ENCODE data around the gene RPTN. TPM values are rescaled to one million over a fixed set of nuclear protein-coding genes. Genes with fewer than 3 reads are reported as not detected.
"Not testable (repeated sequence)": the region's sequence is repeated elsewhere in the genome, so short reads cannot be mapped to it uniquely, and the experiment has no call there.

The RPTN gene
- polyA plus RNA-seq, 12 donors = not detected

DNA sequence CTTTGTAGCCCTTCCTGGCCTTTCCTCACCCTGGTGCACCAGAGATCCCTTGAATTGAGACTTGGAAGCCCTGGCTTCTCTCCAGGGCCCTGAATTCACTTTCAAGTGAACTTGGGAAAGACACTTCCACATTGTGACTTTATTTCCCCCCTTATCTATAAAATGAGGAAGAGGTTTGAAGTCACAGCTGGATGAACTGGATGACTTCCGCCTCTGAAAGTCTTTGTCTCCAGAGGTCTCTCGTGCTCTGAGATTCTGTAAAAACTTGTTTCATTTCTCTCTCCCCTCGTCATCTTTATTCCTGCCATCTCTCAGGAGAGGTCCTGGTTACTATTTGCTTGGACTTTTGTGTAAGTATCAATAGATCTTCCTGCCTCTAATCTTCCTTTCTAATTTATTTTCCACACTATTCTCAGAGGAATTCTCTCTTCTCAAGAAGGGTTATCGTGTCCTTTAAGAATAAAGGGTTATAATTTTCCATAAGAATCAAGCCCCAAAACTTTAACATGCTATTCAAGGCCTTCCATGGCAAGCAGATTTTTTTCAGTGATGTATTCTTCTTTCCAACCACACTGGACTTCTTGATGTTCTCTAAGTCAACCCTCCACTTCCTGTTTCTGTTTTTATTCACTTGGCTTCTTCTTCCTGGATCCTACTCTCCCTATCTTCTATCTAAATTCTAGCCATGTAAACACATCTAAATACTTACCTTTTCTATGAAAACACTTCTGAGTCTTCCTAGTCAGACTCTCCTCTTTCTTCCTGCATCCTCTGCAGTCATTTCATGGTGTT lies 6.5 kb upstream of the RPTN start:
- no peak for DNase-seq

DNA sequence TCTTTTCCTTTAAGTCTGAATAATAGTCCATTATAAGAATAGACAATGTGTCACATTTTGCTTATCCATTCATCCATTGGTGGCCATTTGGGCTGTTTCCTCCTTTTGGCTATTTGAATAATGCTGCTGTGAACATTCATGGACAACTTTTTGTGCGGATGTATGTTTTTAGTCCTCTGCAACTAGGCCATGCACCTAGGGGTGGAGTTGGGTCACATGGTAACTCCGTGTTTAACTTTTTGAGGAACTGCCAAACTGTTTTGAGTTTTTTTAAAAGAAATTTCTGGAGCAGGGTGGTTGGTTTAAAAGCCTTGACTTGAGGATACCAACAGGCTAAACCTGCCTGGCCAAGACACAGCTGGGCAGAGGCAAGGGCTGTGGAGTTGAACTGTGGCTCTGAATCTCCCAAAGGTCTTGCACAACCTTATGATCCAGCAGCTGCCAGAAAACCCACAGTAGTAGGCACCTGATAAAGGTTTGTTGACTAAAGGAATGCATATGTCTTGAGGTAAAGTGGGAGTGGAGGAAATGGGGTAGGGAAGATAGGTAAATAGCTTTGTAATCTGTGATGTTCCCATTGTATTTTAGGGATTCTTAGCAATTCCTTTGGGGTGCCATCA lies 5.6 kb upstream of the RPTN start:
- no peak for DNase-seq

GRCh38 chr1:152162792-152163463 lies 3.9 kb upstream of the RPTN start:
- no peak for DNase-seq

- no peak for DNase-seq
Measured at GRCh38 chr1:152160576-152160975, 1.5 kb upstream of the RPTN start.

DNA sequence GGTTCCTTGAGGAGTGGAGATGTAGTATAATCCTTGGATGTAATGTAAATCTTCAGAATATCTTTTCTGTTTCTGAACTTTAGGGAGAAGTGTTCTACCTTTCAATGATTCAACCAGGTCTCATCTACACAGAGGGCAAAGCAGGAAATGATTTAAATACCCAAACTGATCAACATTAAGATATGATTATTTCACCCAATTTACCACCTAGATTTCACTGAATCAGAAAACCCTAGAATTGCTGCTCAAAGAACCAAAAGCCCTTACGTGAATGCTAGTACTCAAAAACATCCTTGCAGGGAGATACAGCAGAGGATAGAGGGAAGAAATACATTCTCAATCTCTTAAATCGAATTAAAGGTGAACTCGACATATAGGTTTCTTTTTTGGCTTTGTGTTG lies 5.0 kb downstream of the RPTN start:
- DNase-seq = no peak

GRCh38 chr1:152151646-152152045 lies 7.4 kb downstream of the RPTN start:
- no peak for DNase-seq

- DNase-seq = no peak
Measured at GRCh38 chr1:152148981-152149380, 10.0 kb downstream of the RPTN start.

DNA sequence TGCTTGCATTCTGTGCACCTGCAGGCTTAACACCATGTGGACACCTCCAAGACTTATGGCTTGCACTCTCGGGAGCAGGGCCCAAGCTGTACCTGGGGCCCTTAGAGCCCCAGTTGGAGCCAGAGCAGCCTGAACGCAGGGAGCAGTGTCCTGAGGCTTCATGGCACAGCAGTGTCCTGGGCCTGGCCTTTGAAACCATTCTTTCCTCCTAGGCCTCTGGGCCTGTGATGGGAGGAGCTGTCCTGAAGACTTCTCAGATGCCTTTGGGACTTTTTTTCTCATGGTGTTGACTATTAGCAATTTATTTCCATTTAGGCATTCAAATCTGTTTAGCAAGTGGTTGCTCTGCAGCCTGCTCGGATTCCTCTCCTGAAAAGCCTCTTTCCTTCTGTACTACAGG lies 11.0 kb downstream of the RPTN start:
- no peak for DNase-seq

- DNase-seq = no peak
Measured at GRCh38 chr1:152145769-152146168, 13.3 kb downstream of the RPTN start.

- not testable (repeated sequence) for DNase-seq
Measured at GRCh38 chr1:152144674-152145183, 14.3 kb downstream of the RPTN start.

GRCh38 chr1:152143150-152143887 lies 15.7 kb downstream of the RPTN start:
- DNase-seq = no peak

DNA sequence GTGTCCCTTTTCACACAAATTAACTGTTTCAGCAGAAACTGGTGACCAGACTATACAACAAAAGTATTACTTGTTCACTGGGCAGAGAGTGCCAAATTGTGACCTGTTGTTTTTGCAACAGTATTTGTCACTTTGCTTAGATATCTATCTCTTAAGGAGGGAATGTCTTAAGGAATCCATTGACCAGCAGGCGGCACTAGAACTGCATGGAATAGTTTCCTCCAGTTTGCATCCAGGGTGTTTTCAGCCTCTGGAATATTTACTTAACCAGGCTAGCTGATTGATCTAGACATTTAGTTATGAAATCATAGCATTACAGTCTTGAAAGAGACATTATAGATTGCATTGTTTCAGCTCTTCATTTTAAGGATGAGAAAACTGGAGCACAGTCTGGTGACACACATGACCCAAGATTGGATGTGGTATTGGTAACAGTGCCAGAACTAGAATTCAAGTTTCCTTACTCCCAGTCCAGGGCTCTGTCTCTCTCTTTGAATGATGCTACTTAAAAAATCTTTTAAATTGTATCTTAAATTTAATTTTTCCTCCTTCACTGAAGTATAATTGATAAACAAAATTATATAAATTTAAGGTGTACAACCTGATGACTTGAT lies 16.9 kb downstream of the RPTN start:
- DNase-seq = peak; percentile 20

GRCh38 chr1:152137215-152137614 lies 21.8 kb downstream of the RPTN start:
- no peak for DNase-seq

DNA sequence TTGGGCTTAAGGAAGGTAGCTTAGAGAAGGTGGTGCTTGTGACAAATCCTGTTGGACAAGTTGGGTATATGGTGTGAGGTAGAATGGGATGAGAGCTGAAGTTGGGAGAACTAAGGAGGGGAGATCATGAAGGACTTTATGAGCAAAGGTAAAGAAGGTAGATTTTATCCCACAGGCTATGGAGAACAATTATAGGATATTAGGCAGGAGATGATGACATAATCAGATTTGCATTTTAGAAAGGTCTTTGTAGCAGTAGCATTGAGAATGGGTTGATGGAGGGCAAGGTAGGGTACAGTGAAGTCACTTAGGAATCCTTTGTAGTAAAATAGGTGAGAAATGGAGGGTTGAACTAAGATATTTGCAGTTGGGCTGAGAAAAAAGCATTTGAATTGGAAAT lies 28.8 kb downstream of the RPTN start:
- no peak for DNase-seq

GRCh38 chr1:152127673-152128072 lies 31.4 kb downstream of the RPTN start:
- DNase-seq = no peak

DNA sequence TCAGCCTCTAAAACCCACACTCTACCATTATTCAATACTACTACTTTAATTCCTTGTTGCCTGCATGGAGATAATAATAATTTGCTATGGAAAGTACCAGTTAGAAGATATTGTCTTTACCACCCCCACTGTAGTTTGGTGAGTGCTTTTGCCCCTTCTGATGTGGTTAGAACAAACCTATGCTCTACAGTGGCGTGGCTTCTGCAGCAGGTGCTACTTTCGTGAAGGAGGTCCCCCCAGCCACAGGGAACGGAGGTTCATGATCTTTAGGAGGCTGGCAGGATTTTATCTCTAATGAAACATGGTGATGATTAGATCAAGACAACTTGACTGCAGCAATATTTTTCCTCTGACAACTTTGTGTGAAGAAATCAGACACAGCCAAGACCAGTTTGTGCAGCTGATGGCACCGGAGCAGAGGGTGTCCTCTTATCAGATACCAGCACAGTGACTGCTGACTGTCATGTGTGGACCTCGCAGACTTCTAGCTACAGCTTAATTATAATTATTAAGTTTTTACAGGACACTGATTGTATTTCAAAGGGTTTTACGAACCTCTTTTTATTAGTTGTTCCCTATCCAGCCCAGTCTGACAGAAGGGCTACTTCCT lies 33.1 kb downstream of the RPTN start:
- no peak for DNase-seq

DNA sequence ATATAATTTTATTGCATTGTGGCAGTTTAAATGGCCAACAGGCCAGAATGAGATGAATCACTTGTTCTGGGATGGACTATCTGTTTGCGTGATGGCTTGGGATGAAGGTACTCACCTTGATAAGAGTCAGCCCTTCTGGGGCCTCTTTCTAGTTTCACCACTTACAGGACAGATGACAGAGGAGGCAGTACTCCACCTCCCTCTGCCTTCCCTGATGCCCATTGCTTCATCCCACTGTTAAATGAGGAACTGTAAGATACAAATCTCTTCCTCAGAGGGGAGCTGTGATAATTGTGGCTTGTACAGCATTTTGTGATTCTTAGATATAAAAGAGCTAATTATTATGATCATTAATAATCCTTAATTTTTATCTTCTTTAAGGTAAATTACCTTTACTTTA lies 40.1 kb downstream of the RPTN start:
- DNase-seq = no peak

GRCh38 chr1:152115344-152115743 lies 43.7 kb downstream of the RPTN start, which contains the start of gene TCHH:
TCHH (minus strand) TSS chr1:152115444; CDS start chr1:152114080, 1,364 bp downstream.
- no peak for DNase-seq

- no peak for DNase-seq
Measured at GRCh38 chr1:152112885-152113432, 46.1 kb downstream of the RPTN start.

GRCh38 chr1:152112101-152112884 lies 46.7 kb downstream of the RPTN start:
- DNase-seq = no peak
